ENCODE data around the gene HNRNPUL2.

Gene HNRNPUL2

DNA sequence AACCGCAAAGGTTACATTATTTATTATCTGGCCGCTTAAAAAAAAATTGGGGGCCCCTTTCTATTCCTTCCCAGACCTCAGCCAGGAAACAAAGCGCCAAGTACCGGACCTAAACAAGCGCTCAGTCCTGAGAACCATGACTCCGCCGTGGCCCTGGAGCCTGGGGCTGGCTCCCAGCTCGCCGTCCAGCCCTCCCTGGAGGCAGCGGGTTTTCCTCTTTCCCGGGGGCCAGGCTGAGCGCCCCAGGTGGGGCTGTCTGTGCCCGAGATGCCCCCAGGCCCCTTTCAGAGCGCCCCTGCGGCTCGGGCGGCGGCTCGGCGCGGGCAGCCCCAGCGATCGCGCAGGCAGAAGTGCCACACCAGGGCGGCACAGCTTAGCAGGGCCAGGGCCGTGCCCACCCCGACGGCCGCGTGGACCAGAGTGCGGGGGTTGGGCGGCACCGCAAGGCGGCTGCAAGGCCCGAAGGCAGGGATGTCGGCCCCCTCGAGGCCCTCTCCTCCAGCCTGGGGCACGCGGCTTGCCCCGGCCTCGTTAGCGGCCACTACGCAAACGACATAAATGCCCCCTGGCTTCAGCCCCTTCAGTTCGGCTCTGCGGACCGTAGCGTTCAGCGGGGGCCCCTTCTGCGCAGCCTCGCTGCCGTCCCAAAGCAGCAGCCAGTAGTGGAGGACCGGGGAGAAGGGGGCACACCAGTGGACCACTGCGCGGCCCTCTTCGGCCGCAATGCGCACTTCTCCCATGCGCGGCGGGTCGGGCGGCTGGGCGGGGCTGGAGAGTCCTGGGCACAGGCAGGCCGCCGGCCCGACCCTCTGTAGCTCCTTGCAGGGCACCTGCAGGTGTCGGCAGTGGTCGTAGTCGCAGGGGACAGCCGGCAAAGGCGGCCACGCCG is 39.5 kb downstream of the HNRNPUL2 start:
- no peak overlapping the region for H3K4me3 ChIP-seq (ENCODE audit: low read depth, low read length)
- TF ChIP-seq, protein P1, sequence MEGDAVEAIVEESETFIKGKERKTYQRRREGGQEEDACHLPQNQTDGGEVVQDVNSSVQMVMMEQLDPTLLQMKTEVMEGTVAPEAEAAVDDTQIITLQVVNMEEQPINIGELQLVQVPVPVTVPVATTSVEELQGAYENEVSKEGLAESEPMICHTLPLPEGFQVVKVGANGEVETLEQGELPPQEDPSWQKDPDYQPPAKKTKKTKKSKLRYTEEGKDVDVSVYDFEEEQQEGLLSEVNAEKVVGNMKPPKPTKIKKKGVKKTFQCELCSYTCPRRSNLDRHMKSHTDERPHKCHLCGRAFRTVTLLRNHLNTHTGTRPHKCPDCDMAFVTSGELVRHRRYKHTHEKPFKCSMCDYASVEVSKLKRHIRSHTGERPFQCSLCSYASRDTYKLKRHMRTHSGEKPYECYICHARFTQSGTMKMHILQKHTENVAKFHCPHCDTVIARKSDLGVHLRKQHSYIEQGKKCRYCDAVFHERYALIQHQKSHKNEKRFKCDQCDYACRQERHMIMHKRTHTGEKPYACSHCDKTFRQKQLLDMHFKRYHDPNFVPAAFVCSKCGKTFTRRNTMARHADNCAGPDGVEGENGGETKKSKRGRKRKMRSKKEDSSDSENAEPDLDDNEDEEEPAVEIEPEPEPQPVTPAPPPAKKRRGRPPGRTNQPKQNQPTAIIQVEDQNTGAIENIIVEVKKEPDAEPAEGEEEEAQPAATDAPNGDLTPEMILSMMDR (IDR thresholded peaks at IDR 0.05; ENCODE audit: insufficient read depth, low read depth, low read length, missing control alignments) = no peak
- DNase-seq (ENCODE audit: low read depth) = no peak

DNA sequence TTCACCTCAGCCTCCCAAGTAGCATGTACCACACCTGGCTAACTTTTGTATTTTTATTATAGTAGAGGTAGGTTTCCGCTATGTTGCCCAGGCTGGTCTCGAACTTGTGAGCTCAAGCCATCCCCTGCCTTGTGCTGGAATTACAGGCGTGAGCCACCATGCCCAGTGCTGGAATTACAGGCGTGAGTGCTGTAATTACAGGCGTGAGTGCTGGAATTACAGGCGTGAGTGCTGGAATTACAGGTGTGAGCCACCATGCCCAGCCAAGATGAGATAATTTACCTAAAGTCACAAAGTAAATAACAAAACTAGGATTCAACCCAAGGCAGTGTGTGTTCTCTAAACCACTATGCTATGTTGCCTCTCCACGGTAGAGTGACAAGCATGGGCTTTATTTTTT is 44.7 kb downstream of the HNRNPUL2 start:
- no peak overlapping the region for H3K4me3 ChIP-seq (ENCODE audit: low read depth, low read length)
- no peak for DNase-seq (ENCODE audit: low read depth)
- TF ChIP-seq, protein P1 (IDR thresholded peaks at IDR 0.05; ENCODE audit: insufficient read depth, low read depth, low read length, missing control alignments) = no peak

- H3K4me3 ChIP-seq (ENCODE audit: low read depth, low read length) = no peak overlapping the region
- DNase-seq (ENCODE audit: low read depth) = peak; percentile 82
- TF ChIP-seq, protein P1 (IDR thresholded peaks at IDR 0.05; ENCODE audit: insufficient read depth, low read depth, low read length, missing control alignments) = peak; percentile 69
These were observed 46.4 kb downstream of the HNRNPUL2 start for GRCh38 chr11:62680825-62681240.

DNA sequence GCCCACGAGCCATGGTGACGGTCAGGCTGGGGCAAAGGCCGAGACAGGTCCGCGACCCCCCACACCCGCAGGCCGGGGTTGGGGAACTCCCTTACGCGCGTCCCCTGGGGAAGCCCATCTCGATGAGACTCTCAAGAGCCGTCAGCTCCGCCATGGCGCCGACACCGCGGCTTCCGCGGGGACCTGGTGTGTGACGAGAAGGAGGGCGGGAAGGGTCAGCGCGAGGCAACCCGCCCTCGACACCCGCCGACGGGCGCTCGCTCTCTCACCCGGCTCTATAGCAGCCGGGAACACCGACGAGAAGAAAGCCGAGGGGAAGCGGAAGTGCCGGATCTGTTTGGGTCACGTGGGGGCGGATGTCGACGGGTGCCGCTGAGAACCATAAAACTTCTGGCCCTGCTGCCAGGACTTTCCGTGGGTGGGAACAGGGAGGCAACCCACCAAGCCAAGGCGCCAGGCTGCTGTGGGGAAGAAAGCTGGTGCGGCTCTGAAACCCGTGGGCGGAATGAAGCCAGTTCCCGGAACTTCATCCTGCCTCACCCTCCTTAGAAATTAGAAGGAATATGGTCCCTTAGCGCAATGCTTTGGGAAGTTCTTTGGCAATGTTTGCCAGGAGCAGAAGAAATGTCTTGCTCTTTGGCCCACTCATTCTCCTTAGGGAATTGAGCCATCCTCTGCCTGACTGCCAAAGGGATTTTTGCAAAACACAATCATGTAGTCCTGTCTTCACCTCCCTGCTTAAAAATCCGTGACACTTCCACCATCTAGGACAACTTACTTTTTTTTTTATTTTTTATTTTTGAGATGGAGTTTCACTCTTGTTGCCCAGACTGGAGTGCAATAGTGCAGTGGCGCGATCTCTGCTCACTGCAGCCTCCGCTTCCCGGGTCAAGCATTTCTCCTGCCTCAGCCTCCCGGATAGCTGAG is 48.2 kb downstream of the HNRNPUL2 start, which contains the start of gene UBXN1:
Gene UBXN1, minus strand, starts transcription at position 304 of the 927 bp plus-strand sequence. Its CDS starts 150 bp downstream, at position 154.
- TF ChIP-seq, protein P1 (IDR thresholded peaks at IDR 0.05; ENCODE audit: insufficient read depth, low read depth, low read length, missing control alignments) = no peak
- peak; percentile 89 for DNase-seq (ENCODE audit: low read depth)
- peak within 1 kb of the TSS; percentile 88 for H3K4me3 ChIP-seq (ENCODE audit: low read depth, low read length)

GRCh38 chr11:62678433-62678769 is 48.9 kb downstream of the HNRNPUL2 start:
- TF ChIP-seq, protein P1 (IDR thresholded peaks at IDR 0.05; ENCODE audit: insufficient read depth, low read depth, low read length, missing control alignments) = no peak
- no peak for DNase-seq (ENCODE audit: low read depth)
- H3K4me3 ChIP-seq (ENCODE audit: low read depth, low read length) = peak overlapping the region; percentile 88

DNA sequence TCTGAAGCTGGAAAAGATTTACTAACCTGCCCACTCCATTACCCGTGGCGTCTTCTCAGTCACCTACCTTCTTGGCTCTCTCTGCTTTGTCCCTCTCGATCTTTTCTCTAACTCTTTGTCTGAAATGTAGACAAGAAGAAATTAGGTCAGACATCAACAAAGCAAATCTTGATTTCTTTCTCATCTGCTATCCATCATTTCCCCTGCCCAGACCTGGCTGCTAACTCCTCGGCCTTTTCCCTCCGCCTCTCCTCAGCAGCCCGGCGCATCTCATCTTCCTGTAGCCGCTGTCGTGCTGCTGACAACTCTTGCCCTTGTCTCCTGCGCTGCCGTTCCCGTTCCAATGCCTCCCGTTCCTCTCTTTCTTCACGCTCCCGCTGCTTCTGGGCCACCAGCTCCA is 49.5 kb downstream of the HNRNPUL2 start:
- H3K4me3 ChIP-seq (ENCODE audit: low read depth, low read length) = peak overlapping the region; percentile 88
- DNase-seq (ENCODE audit: low read depth) = no peak
- TF ChIP-seq, protein P1 (IDR thresholded peaks at IDR 0.05; ENCODE audit: insufficient read depth, low read depth, low read length, missing control alignments) = no peak

Data from GM12865 (cell line).